Measurements from ENCODE around the gene CD300LD. TPM values are rescaled to one million over a fixed set of nuclear protein-coding genes. Genes with fewer than 3 reads are reported as not detected.

Gene CD300LD
- total and polyA plus RNA-seq, 4 experiments from 2014 or later: not detected

DNA sequence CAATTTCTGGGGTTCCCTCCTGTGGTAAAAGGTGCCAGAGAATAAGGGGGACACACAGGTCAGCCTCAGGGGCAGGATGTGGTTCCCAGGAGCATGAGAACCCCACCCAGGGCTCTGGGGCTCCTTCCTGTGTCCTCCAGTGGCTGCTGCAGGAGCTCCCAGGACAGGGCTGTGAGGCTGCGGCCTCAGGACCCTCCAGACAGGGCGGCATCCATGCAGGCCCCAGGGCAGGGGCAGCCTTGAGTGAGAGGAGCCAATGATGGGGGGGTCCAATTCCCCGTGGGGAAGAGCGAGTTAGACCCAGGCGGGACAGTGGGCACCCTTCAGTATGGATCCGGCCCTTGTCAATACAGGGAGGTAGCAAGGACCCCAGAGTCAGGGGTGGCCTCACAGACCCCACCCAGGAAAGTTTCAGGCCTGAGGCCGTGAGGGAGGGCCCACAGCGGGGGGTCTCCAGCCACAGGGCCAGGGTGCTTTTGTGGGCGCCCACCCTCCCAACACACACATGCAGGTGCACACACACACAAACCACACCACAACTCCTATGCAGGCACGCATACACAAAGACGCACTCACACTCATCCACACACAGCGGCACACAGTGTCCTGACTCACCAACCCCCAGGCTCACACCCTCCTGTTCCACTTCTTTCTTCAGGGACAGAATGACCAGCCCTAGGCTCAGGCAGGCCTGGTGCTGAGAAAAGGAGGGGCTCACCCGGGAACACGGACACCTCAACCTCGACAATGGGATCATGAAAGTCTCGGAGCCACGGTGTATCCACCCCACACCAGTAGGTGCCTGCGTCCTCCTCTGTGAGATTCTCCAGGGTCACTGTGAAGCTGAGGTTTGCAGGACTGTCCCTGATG lies 48.0 kb downstream of the CD300LD start:
- intact Hi-C loops (cut with micrococcal nuclease): no loop called here
- DNase-seq: no peak
- Mint-ChIP-seq H3K4me3 (no peak overlapping the region), H3K27me3 (peaks cover 0 to 4% of the 10 kb centered on the region in 2 donors), H3K9me3 (no peaks in the 10 kb centered on the region), H3K4me1 (peaks cover 0 to 8% (median 4%) of the 10 kb centered on the region in 4 donors), H3K27ac (no peak overlapping the region), H3K36me3 (no peaks in the 10 kb centered on the region)
- CTCF ChIA-PET (ENCODE audit: partially characterized antibody): no interaction called here
- H3K27ac ChIP-seq (ENCODE audit: low read depth, low read length): no peak overlapping the region
- H3K36me3 ChIP-seq (ENCODE audit: insufficient read depth, low read length): no peaks in the 10 kb centered on the region
- H3K4me1 ChIP-seq (ENCODE audit: insufficient read depth, low read length): no peaks in the 10 kb centered on the region
- no peak overlapping the region for H3K4me3 ChIP-seq (ENCODE audit: low read length in 2 of 2)
- H3K27me3 ChIP-seq (ENCODE audit: insufficient read depth, low read length): no peaks in the 10 kb centered on the region
- POLR2A ChIA-PET (ENCODE audit: partially characterized antibody): no interaction called here
- no peaks in the 10 kb centered on the region for H3K9me3 ChIP-seq (ENCODE audit: control insufficient read depth in 1 of 2, low read length in 2 of 2)

DNA sequence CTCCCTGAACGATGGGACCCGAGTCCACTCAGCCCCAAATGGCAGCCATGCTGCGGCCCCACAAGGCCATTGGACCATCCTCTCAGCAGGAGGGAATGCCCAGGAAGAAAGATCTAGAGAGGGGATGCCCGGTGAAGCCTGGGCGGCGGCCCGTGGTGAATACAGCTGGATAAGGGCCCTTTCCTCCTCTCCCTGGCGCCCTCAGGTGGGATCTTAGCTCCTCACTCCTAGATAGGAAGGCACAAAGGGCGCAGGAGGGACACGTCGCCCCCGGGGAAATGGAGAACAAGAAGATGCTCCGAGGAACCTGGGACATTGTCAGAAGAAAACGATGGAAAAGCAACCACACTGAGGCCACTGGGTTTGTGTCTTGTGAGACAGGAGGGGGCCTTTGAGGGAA lies 48.7 kb downstream of the CD300LD start:
- Histone ChIP-seq H3K9me3 (ENCODE audit: control insufficient read depth in 1 of 2, low read length in 2 of 2) (no peaks in the 10 kb centered on the region), H3K27me3 (ENCODE audit: insufficient read depth, low read length) (no peaks in the 10 kb centered on the region), H3K4me3 (ENCODE audit: low read length in 2 of 2) (no peak overlapping the region), H3K27ac (ENCODE audit: low read depth, low read length) (no peak overlapping the region), H3K4me1 (ENCODE audit: insufficient read depth, low read length) (no peaks in the 10 kb centered on the region), H3K36me3 (ENCODE audit: insufficient read depth, low read length) (no peaks in the 10 kb centered on the region)
- POLR2A ChIA-PET (ENCODE audit: partially characterized antibody): no interaction called here
- Mint-ChIP-seq H3K4me3 (no peak overlapping the region), H3K9me3 (no peaks in the 10 kb centered on the region), H3K27me3 (peaks cover 0 to 2% of the 10 kb centered on the region in 2 donors), H3K36me3 (no peaks in the 10 kb centered on the region), H3K4me1 (peaks cover 0 to 8% (median 4%) of the 10 kb centered on the region in 4 donors), H3K27ac (no peak overlapping the region)
- intact Hi-C loops (cut with micrococcal nuclease): no loop called here
- DNase-seq: no peak
- CTCF ChIA-PET (ENCODE audit: partially characterized antibody): no interaction called here

DNA sequence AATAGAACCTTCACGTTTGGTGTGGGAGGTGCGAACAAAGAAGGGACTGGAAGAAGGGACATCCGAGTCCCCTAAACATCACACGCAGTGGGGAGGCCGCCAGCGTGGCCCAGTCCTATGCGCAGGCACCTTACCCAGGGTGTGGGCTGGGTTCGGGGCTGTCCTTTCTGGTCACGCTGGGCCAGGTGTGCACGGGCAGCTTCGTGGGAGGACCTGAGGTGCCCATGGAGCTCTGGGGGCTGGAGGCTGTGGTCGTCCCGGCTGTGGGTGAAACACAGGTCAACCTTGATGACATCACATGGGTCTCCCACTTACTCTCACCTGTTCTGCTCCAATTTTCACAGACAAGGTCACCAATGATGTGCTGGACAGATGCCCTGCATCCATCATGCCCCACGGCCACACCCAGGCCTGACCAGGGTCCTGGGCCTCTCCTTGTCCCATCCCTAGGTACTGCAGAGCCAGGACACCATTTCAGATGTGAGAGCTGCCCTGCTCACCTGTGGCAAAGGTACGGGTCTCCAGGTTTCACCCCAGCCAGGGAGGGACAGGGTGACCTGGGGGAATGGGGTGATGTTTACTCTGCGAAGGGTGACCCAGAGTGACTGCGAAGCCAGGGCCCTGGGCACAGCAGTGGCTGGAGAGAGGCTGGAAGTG lies 49.2 kb downstream of the CD300LD start:
- ChIA-PET CTCF (ENCODE audit: partially characterized antibody) (no interaction called here), POLR2A (ENCODE audit: partially characterized antibody) (no interaction called here)
- H3K27ac ChIP-seq (ENCODE audit: low read depth, low read length): no peak overlapping the region

DNA sequence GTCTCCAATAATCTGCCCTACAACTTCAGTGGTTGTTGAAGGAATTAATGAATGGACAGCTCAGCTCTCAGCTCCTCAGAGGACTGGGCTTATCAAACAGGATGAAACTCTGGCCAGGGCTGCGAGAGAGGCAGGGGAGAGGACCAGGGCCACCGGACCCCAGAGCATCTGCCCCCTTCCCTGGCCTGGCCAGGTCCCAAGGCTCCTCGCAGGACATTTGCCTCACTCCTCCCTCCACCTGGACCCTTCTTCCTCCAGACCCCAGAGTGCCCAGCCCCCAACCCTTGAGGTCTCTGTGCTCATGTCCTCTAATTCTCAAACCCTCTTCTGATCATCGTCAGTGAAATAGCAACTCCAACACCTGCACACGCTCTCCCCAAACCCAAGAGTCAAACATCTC lies 49.9 kb downstream of the CD300LD start:
- POLR2A ChIA-PET (ENCODE audit: partially characterized antibody): no interaction called here
- Histone ChIP-seq H3K36me3 (ENCODE audit: insufficient read depth, low read length) (no peaks in the 10 kb centered on the region), H3K4me3 (ENCODE audit: low read length in 2 of 2) (no peak overlapping the region), H3K9me3 (ENCODE audit: control insufficient read depth in 1 of 2, low read length in 2 of 2) (no peaks in the 10 kb centered on the region), H3K27me3 (ENCODE audit: insufficient read depth, low read length) (no peaks in the 10 kb centered on the region), H3K27ac (ENCODE audit: low read depth, low read length) (no peak overlapping the region), H3K4me1 (ENCODE audit: insufficient read depth, low read length) (no peaks in the 10 kb centered on the region)
- H3K36me3 Mint-ChIP-seq: no peaks in the 10 kb centered on the region
- H3K4me3 Mint-ChIP-seq: no peak overlapping the region
- no peak for DNase-seq
- no peaks in the 10 kb centered on the region for H3K4me1 Mint-ChIP-seq
- peaks cover 0 to 4% of the 10 kb centered on the region in 2 donors for H3K27me3 Mint-ChIP-seq
- intact Hi-C loops (cut with micrococcal nuclease): no loop called here
- no peak overlapping the region for H3K27ac Mint-ChIP-seq
- CTCF ChIA-PET (ENCODE audit: partially characterized antibody): no interaction called here
- no peaks in the 10 kb centered on the region for H3K9me3 Mint-ChIP-seq

More for the DNA sequence above, 49.2 kb downstream of the CD300LD start:
- no peaks in the 10 kb centered on the region for H3K36me3 Mint-ChIP-seq
- no peak overlapping the region for H3K27ac Mint-ChIP-seq
- no peaks in the 10 kb centered on the region for H3K9me3 Mint-ChIP-seq
- no peak for DNase-seq
- H3K4me3 Mint-ChIP-seq: no peak overlapping the region
- Histone ChIP-seq H3K4me1 (ENCODE audit: insufficient read depth, low read length) (no peaks in the 10 kb centered on the region), H3K4me3 (ENCODE audit: low read length in 2 of 2) (no peak overlapping the region), H3K36me3 (ENCODE audit: insufficient read depth, low read length) (no peaks in the 10 kb centered on the region), H3K9me3 (ENCODE audit: control insufficient read depth in 1 of 2, low read length in 2 of 2) (no peaks in the 10 kb centered on the region), H3K27me3 (ENCODE audit: insufficient read depth, low read length) (no peaks in the 10 kb centered on the region)
- peaks cover 0 to 3% (median 3%) of the 10 kb centered on the region in 4 donors for H3K4me1 Mint-ChIP-seq
- intact Hi-C loops (cut with micrococcal nuclease): no loop called here
- peaks cover 0 to 3% of the 10 kb centered on the region in 2 donors for H3K27me3 Mint-ChIP-seq

DNA sequence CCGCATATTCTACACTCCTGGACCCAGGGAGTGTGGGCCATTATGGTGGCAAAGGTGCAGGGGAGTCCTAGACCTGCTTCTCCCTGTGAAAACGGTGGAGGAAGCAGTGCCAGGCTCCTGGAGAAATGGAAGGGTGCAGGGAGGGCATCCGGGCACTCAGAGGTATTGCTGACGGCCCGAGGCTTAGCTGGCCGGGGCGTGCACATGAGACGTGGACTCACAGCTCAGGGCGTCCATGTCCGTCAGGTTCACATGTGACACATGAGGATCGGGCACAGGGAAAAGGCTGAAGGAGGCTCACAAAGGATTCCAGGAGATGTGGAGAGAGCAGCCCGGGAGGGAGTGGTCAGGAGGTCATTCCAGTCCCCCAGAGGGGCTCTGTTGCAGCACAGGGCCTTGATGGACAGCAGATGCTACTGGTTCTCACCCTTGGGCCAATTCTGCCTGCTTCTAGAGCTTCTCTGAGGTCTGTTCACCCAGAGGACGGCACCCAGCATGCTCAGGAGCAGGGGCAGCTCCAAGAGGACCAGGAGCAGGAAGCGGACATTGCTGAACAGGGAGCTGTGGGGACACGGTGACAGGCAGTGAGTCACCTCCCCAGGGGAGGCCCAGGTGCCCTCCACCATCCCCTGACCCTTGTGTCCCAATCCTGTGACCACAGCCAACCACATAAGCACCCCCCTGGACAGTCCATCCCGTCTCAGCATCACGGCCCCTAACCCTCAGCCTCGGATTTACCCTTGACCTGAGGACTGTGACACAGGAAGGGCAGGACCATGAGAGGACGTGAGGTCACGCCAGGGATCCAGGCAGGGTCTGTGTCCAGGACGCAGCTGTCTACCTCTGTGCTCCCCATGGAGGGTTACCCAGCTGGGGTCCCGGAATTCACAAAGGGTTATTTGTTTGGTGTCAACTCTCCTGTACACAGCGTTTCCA lies 50.6 kb downstream of the CD300LD start:
- H3K9me3 Mint-ChIP-seq: peaks cover 0 to 1% (median 0%) of the 10 kb centered on the region in 8 donors
- POLR2A ChIA-PET (ENCODE audit: partially characterized antibody): no interaction called here
- CTCF ChIA-PET (ENCODE audit: partially characterized antibody): no interaction called here
- no peak overlapping the region for H3K4me3 Mint-ChIP-seq
- no peak overlapping the region for H3K27ac Mint-ChIP-seq
- H3K36me3 Mint-ChIP-seq: no peaks in the 10 kb centered on the region
- Histone ChIP-seq H3K9me3 (ENCODE audit: control insufficient read depth in 1 of 2, low read length in 2 of 2) (no peaks in the 10 kb centered on the region), H3K4me1 (ENCODE audit: insufficient read depth, low read length) (no peaks in the 10 kb centered on the region), H3K27ac (ENCODE audit: low read depth, low read length) (no peak overlapping the region), H3K36me3 (ENCODE audit: insufficient read depth, low read length) (no peaks in the 10 kb centered on the region), H3K27me3 (ENCODE audit: insufficient read depth, low read length) (no peaks in the 10 kb centered on the region), H3K4me3 (ENCODE audit: low read length in 2 of 2) (no peak overlapping the region)
- no peaks in the 10 kb centered on the region for H3K4me1 Mint-ChIP-seq
- intact Hi-C loops (cut with micrococcal nuclease): no loop called here
- DNase-seq: no peak
- H3K27me3 Mint-ChIP-seq: peaks cover 0 to 6% of the 10 kb centered on the region in 2 donors

DNA sequence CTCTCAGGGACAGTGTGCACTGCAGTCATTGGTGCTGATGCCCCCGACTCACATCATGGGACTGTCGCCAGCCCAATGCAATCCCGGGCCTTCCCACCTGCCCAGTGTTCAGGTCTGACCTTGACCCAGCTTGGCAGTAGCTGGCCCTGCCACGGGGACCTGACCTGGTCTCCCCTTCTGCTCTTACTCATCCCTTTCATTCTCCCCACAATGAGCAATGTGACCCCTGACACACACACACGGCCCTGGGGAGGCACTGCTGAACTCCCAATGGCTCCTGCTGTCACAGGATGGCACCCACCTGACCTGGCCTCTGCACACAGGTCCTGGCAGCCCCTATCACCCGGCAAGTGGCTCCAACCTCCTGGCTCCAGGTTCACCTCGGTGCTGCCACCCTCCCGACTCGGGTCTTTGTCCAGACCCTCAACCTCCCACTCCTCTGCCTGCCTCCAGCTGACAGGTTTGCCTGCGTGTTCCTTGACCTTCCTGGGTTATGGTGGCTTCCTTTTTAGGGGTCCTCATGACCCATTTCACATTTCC lies 52.7 kb downstream of the CD300LD start:
- Mint-ChIP-seq H3K27me3 (peaks cover 2 to 8% of the 10 kb centered on the region in 2 donors), H3K4me1 (no peaks in the 10 kb centered on the region), H3K4me3 (no peak overlapping the region), H3K9me3 (peaks cover 0 to 1% (median 0%) of the 10 kb centered on the region in 8 donors), H3K36me3 (no peaks in the 10 kb centered on the region), H3K27ac (peak overlapping the region in 1 of 7 donors; percentile 27)
- H3K27ac ChIP-seq (ENCODE audit: low read depth, low read length): no peak overlapping the region
- H3K4me3 ChIP-seq (ENCODE audit: low read length in 2 of 2): no peak overlapping the region
- H3K9me3 ChIP-seq (ENCODE audit: control insufficient read depth in 1 of 2, low read length in 2 of 2): no peaks in the 10 kb centered on the region
- H3K27me3 ChIP-seq (ENCODE audit: insufficient read depth, low read length): peaks cover 1% of the 10 kb centered on the region
- ChIA-PET POLR2A (ENCODE audit: partially characterized antibody) (no interaction called here), CTCF (ENCODE audit: partially characterized antibody) (no interaction called here)
- DNase-seq: no peak
- no peaks in the 10 kb centered on the region for H3K36me3 ChIP-seq (ENCODE audit: insufficient read depth, low read length)
- intact Hi-C loops (cut with micrococcal nuclease): no loop called here
- no peaks in the 10 kb centered on the region for H3K4me1 ChIP-seq (ENCODE audit: insufficient read depth, low read length)
